GM21381 (cell line): ENCODE measurements around the gene CDK15.
A peak's percentile ranks its signal among the peaks of the same experiment; 100 is the strongest.
"Not testable (repeated sequence)": the region's sequence is repeated elsewhere in the genome, so short reads cannot be mapped to it uniquely, and the experiment has no call there.

ENCODE experiments used
- ATAC-seq: cut with Tn5 transposase; IDR thresholded peaks from one replicate; pipeline ENCODE4 v1.9.1; 2021; ENCODE audit warnings: mild to moderate bottlenecking, moderate library complexity; ENCODE audit not compliant: unreplicated experiment

The CDK15 gene

GRCh38 chr2:201806442-201807170, at the start of gene CDK15:
CDK15 (plus strand) TSS chr2:201806537; CDS start chr2:201806665, 128 bp downstream.
- ATAC-seq, result no peak

- ATAC-seq, result no peak
These were observed 48.1 kb upstream of the CDK15 start for GRCh38 chr2:201758234-201758633.

GRCh38 chr2:201758873-201759272, 47.5 kb upstream of the CDK15 start:
- no peak for ATAC-seq

- no peak for ATAC-seq
These were observed 46.8 kb upstream of the CDK15 start for GRCh38 chr2:201759567-201759966.

- ATAC-seq, result no peak
These were observed 45.2 kb upstream of the CDK15 start for GRCh38 chr2:201761101-201761500.

GRCh38 chr2:201764469-201764868, 41.9 kb upstream of the CDK15 start:
- not testable (repeated sequence) for ATAC-seq

- ATAC-seq, result no peak
These were observed 40.5 kb upstream of the CDK15 start for GRCh38 chr2:201765799-201766198.

- no peak for ATAC-seq
These were observed 37.4 kb upstream of the CDK15 start for GRCh38 chr2:201768918-201769317.

- ATAC-seq, result no peak
These were observed 36.5 kb upstream of the CDK15 start for GRCh38 chr2:201769666-201770373.

GRCh38 chr2:201773990-201774389, 32.3 kb upstream of the CDK15 start:
- ATAC-seq, result no peak

- no peak for ATAC-seq
These were observed 31.8 kb upstream of the CDK15 start for GRCh38 chr2:201774546-201774945.

GRCh38 chr2:201775326-201775725, 31.0 kb upstream of the CDK15 start:
- no peak for ATAC-seq

- no peak for ATAC-seq
These were observed 29.3 kb upstream of the CDK15 start for GRCh38 chr2:201777043-201777442.

GRCh38 chr2:201777869-201778268, 28.5 kb upstream of the CDK15 start:
- ATAC-seq, result no peak

GRCh38 chr2:201779901-201780673, 26.2 kb upstream of the CDK15 start:
- ATAC-seq, result peak; percentile 3

GRCh38 chr2:201780674-201781493, 25.5 kb upstream of the CDK15 start, which contains the start of gene ALS2:
ALS2 (minus strand) TSS chr2:201780933; CDS start chr2:201768885, 12,048 bp downstream.
- peak; percentile 97 for ATAC-seq

- peak; percentile 0 for ATAC-seq
These were observed 24.7 kb upstream of the CDK15 start for GRCh38 chr2:201781557-201782051.

GRCh38 chr2:201784563-201784962, 21.8 kb upstream of the CDK15 start:
- no peak for ATAC-seq

GRCh38 chr2:201785135-201785534, 21.2 kb upstream of the CDK15 start:
- no peak for ATAC-seq

- no peak for ATAC-seq
These were observed 19.9 kb upstream of the CDK15 start for GRCh38 chr2:201786471-201786870.
